Bronchial epithelial cell (primary cell): ENCODE measurements around the gene OBP2B. TPM values are rescaled to one million over a fixed set of nuclear protein-coding genes. Genes with fewer than 3 reads are reported as not detected.

Experiments used
- DNase-seq: peaks from one replicate; pipeline ENCODE4 v3.0.0-alpha.2; 2010; ENCODE audit warnings: low read depth
- FAIRE-seq: peaks from 2 replicates; lab custom pipeline; 2011; peaks lifted over from hg19 to GRCh38; lab: Jason Lieb, UNC
- H3K27me3 ChIP-seq: 2 replicates; pipeline ENCODE4 v1.5.1; 2011; ENCODE audit warnings: low read length; ENCODE audit not compliant: control insufficient read depth, insufficient read depth
- H3K36me3 ChIP-seq: 2 replicates; pipeline ENCODE4 v1.5.1; 2011; ENCODE audit warnings: low read length; ENCODE audit not compliant: control insufficient read depth, insufficient read depth
- H3K4me3 ChIP-seq: 2 replicates; pipeline ENCODE4 v1.5.1; 2011; ENCODE audit warnings: mild to moderate bottlenecking, low read depth, low read length, control low read depth
- CTCF ChIP-seq: IDR thresholded peaks from 2 replicates; pipeline ENCODE4 v1.5.1; 2011; ENCODE audit warnings: mild to moderate bottlenecking, moderate library complexity, low read length, control low read depth, inconsistent platforms; ENCODE audit not compliant: insufficient read depth, severe bottlenecking
- total RNA-seq: library from RNA; depleted of rRNA; stranded (reverse); fragments of >200 nt; gene quantifications from 2 replicates; pipeline ENCODE4 v1.2.1, GENCODE V29; 2014

The OBP2B gene
- total RNA-seq, 1 donor from 2014 or later = not detected

GRCh38 chr9:133199648-133200321 is 9.3 kb downstream of the OBP2B start:
- no peak for TF ChIP-seq CTCF
- FAIRE-seq = no peak
- Histone ChIP-seq H3K27me3 (peaks cover 2% of the 10 kb centered on the region), H3K4me3 (no peak overlapping the region), H3K36me3 (no peaks in the 10 kb centered on the region)
- no peak for DNase-seq

- H3K27me3 ChIP-seq = no peaks in the 10 kb centered on the region
- no peak overlapping the region for H3K4me3 ChIP-seq
- no peak for TF ChIP-seq CTCF
- H3K36me3 ChIP-seq = no peaks in the 10 kb centered on the region
- FAIRE-seq (no peak), DNase-seq (no peak)
Measured at GRCh38 chr9:133195029-133195428, 14.0 kb downstream of the OBP2B start.

- Histone ChIP-seq H3K4me3 (no peak overlapping the region), H3K36me3 (no peaks in the 10 kb centered on the region), H3K27me3 (no peaks in the 10 kb centered on the region)
- DNase-seq (no peak), FAIRE-seq (no peak)
- no peak for TF ChIP-seq CTCF
Measured at GRCh38 chr9:133194597-133194996, 14.5 kb downstream of the OBP2B start.

GRCh38 chr9:133191989-133192388 is 17.1 kb downstream of the OBP2B start:
- TF ChIP-seq CTCF = no peak
- no peaks in the 10 kb centered on the region for H3K36me3 ChIP-seq
- FAIRE-seq (no peak), DNase-seq (no peak)
- no peak overlapping the region for H3K4me3 ChIP-seq
- H3K27me3 ChIP-seq = peaks cover 2% of the 10 kb centered on the region

- H3K4me3 ChIP-seq = no peak overlapping the region
- TF ChIP-seq CTCF = no peak
- DNase-seq (no peak), FAIRE-seq (no peak)
- H3K36me3 ChIP-seq = no peaks in the 10 kb centered on the region
- H3K27me3 ChIP-seq = peaks cover 2% of the 10 kb centered on the region
Measured at GRCh38 chr9:133189826-133190225, 19.2 kb downstream of the OBP2B start.

GRCh38 chr9:133188843-133189180 is 20.2 kb downstream of the OBP2B start:
- H3K27me3 ChIP-seq = peaks cover 2% of the 10 kb centered on the region
- DNase-seq (no peak), FAIRE-seq (no peak)
- H3K4me3 ChIP-seq = no peak overlapping the region
- no peaks in the 10 kb centered on the region for H3K36me3 ChIP-seq
- no peak for TF ChIP-seq CTCF
